ENCODE data around the gene TMCO2. TPM values are rescaled to one million over a fixed set of nuclear protein-coding genes. Genes with fewer than 3 reads are reported as not detected.

TMCO2 gene
- not detected in 2 replicates for total RNA-seq

DNA sequence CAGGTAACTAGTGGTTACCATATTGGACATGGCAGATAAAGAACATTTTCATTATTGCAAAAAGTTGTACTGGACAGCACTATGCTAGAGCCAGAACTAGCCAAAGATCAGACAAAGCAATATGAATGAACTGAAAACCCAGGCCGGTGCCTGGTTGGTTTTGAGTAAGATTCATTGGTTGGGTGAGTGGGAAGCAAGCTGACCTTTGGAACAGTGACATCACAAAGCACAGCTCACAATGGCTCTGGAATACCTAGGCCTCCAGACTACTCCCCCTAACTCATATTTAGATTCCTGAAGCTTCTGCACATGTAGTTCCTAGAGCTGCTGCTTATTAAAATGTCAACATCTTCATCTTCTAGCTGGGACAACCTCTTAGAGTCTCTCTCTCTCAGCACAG, at the start of gene TMCO2:
Gene TMCO2 (plus strand): TSS at position 283 of the 400 bp plus-strand sequence. CDS start 57 bp downstream, at position 340.

DNA sequence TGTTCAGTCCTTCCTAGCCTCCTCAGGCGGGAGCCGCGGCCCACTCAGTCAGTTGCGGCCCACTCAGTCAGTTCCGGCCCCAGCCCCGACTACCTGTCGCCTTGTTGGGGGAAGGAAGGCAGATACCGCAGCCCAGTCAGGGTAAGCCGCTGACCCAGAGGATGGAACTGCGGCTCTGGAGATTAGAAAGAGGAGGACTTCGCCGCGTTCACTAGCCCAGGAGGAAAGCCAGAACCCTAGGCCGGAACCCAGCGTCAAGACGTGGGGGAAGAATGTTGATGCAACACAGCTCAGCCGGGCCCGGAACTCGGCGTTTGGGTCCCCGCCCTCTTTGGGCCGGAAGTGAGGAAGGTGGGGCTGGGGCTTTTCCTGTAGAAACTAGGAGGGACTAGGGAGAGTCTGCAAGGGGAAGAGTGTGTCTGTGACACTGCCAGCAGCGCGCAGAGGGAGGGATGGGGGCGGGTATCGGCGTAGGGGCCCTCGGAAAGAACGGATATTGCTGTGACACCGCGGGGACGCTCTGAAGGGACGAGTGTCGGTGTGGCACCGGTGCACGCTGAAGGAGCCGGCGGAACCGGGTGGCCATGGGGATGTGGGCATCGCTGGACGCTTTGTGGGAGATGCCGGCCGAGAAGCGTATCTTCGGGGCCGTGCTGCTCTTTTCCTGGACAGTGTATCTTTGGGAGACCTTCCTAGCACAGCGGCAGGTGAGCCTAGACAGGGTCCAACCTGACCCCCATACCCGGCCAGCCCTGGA, 10.1 kb downstream of the TMCO2 start, which contains the start of gene ZMPSTE24:
Gene ZMPSTE24 (plus strand): TSS at position 549 of the 757 bp plus-strand sequence. CDS start 36 bp downstream, at position 585.

Other genes with a start within 250 kb of the TMCO2 start
- gene CAP1, start 207.2 kb upstream of the TMCO2 start, total RNA-seq: 276 and 338 TPM in 2 replicates
- 24.6 and 36.3 TPM in 2 replicates for gene PPT1, start 150.7 kb upstream of the TMCO2 start, total RNA-seq
- 18.5 and 19.4 TPM in 2 replicates for gene RLF, start 86.5 kb upstream of the TMCO2 start, total RNA-seq
- gene ZMPSTE24, start 10.3 kb downstream of the TMCO2 start, total RNA-seq: 46.5 and 60.1 TPM in 2 replicates
- 2.5 and 4.3 TPM in 2 replicates for gene COL9A2, start 69.3 kb downstream of the TMCO2 start, total RNA-seq
- 10.6 and 17.5 TPM in 2 replicates for gene SMAP2, start 125.8 kb downstream of the TMCO2 start, total RNA-seq
- 1.6 and 2.0 TPM in 2 replicates for gene ZFP69B, start 202.5 kb downstream of the TMCO2 start, total RNA-seq
- 2.1 and 2.5 TPM in 2 replicates for gene ZFP69, start 229.4 kb downstream of the TMCO2 start, total RNA-seq